GM04503 (cell line): ENCODE measurements around the gene CPED1.

Source experiments
- DNase-seq: peaks from one replicate; pipeline ENCODE4 v3.0.0-alpha.2; 2012; ENCODE audit warnings: low read depth

Gene CPED1

GRCh38 chr7:121259826-121260225, 271.3 kb downstream of the CPED1 start:
- DNase-seq, result no peak

GRCh38 chr7:121261207-121261884, 272.8 kb downstream of the CPED1 start:
- no peak for DNase-seq

GRCh38 chr7:121262221-121262620, 273.7 kb downstream of the CPED1 start:
- no peak for DNase-seq

- DNase-seq, result no peak
Measured at GRCh38 chr7:121262969-121263368, 274.5 kb downstream of the CPED1 start.

- no peak for DNase-seq
Measured at GRCh38 chr7:121266307-121266894, 277.9 kb downstream of the CPED1 start.

- no peak for DNase-seq
Measured at GRCh38 chr7:121267612-121268011, 279.1 kb downstream of the CPED1 start.

- no peak for DNase-seq
Measured at GRCh38 chr7:121269798-121270197, 281.3 kb downstream of the CPED1 start.

- no peak for DNase-seq
Measured at GRCh38 chr7:121271098-121271497, 282.6 kb downstream of the CPED1 start.

GRCh38 chr7:121271916-121272315, 283.4 kb downstream of the CPED1 start:
- DNase-seq, result no peak

GRCh38 chr7:121272676-121273075, 284.2 kb downstream of the CPED1 start:
- DNase-seq, result no peak

- no peak for DNase-seq
Measured at GRCh38 chr7:121273467-121274167, 285.1 kb downstream of the CPED1 start.

- DNase-seq, result no peak
Measured at GRCh38 chr7:121274467-121274866, 286.0 kb downstream of the CPED1 start.

GRCh38 chr7:121275204-121275603, 286.7 kb downstream of the CPED1 start:
- no peak for DNase-seq

- no peak for DNase-seq
Measured at GRCh38 chr7:121276313-121276712, 287.8 kb downstream of the CPED1 start.

- no peak for DNase-seq
Measured at GRCh38 chr7:121278120-121279021, 289.9 kb downstream of the CPED1 start.

- no peak for DNase-seq
Measured at GRCh38 chr7:121279060-121279620, 290.6 kb downstream of the CPED1 start.

- DNase-seq, result no peak
Measured at GRCh38 chr7:121279822-121280221, 291.3 kb downstream of the CPED1 start.

GRCh38 chr7:121280656-121281055, 292.1 kb downstream of the CPED1 start:
- DNase-seq, result no peak

- no peak for DNase-seq
Measured at GRCh38 chr7:121282129-121282528, 293.6 kb downstream of the CPED1 start.

GRCh38 chr7:121285066-121285667, 296.7 kb downstream of the CPED1 start:
- no peak for DNase-seq

GRCh38 chr7:121286186-121286585, 297.7 kb downstream of the CPED1 start:
- no peak for DNase-seq
